HG03280 (cell line): ENCODE data around the gene SNRNP48.

ENCODE experiments used
- ATAC-seq: cut with Tn5 transposase; IDR thresholded peaks from one replicate; pipeline ENCODE4 v1.9.1; 2021; ENCODE audit warnings: mild to moderate bottlenecking, moderate library complexity; ENCODE audit not compliant: unreplicated experiment

The SNRNP48 gene

DNA sequence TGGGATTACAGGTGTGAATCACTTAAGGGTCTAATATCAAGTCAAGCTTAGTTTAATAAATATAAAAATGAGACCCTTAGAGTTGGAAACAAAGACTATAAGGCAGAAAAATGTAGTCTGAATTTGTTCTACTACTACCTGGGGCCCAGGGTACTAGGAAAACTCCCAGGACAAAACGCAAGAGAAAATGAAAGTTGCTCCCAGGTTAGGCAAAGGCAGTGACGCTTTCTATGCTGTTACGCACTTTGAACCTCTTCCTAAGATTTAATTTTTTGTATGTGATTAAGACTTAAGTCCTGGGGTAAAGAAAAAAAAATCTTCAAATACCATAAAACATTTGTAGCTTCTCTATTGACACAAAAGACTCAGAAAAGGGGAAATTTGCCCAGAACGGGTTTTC, 31.2 kb upstream of the SNRNP48 start:
- no peak for ATAC-seq

DNA sequence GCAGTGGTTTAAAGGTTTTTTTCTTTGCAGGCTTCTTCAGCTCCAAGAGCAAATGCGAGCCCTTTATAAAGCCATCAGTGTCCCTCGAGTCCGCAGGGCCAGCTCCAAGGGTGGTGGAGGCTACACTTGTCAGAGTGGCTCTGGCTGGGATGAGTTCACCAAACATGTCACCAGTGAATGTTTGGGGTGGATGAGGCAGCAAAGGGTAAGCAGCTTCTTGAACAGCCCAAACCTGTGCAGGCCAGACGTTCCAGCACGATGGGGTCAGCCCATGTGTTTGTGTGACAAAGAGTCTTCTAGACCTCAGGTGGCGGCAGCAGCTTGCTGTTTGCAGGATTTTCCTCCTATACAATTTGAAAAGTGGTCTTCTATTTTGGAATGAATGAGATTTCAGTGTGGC, 30.8 kb upstream of the SNRNP48 start:
- ATAC-seq, result no peak

DNA sequence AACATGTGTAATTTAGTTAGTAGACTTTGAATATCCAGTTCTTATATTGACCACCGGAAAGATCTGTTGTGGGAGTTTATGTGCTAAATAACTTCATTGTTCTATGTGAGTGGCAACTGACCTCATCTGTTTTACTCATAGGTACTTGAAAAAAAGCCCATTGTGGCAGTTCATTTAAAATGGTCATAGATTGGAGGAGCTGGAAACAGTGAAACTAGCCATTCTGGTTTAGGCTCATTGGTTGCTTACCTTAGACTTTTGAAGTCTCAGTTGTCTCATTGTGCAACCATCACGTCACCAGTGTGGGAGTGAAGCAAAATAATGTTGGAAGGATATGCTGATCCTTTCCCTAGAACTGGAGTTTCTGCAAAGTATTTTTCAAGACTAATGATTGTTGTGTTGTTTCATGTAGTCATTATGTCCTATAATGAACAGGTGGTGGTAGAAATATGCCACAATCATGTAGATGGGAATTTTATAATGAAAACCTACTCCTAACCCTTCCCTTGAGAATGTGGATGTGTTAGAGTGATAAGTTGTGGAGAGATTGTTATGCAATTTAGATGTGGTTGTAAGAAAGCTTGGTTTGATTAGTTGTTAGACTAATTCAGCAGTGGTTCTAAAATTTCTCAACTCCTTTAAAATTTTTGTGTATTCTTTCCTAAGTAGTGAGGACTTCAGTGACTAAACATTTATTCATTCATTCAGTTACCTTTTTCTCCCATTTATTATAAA, 30.2 kb upstream of the SNRNP48 start:
- no peak for ATAC-seq

DNA sequence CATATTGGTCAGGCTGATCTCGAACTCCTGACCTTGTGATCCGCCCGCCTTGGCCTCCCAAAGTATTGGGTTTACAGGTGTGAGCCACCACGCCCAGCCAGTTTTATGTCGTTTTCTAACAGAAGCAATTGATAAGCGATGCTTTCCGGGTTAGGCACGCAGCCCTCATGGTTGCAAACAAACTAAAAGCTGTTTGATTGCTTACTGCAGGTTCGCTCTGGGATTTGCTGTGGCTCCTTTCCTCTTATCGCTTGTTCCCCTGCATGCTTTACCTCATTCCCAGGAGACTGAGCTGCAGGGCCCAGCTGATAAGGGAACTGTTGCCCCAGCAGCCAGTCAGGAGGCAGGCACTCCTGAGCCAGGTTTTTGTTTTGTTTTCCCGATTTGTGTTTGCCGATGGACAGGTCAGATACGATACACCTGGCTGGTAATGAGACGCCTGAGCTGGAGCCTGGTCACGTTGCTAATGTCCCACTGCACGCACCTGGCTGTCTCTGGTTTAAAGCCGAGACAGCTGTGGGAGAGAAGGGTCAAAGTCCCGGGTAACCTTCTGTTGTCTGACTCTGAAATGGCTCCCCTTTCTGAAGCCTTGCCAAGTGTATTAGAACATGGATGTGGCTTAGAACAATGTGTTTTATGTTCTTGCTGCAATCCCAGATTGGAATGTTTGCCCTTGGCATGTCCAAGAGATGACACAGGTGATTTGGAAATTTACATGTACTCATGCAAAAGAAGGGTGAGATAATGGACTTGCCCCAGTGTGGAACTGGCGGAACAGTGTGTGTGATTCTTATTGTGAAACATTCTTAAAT, 28.6 kb upstream of the SNRNP48 start:
- no peak for ATAC-seq

DNA sequence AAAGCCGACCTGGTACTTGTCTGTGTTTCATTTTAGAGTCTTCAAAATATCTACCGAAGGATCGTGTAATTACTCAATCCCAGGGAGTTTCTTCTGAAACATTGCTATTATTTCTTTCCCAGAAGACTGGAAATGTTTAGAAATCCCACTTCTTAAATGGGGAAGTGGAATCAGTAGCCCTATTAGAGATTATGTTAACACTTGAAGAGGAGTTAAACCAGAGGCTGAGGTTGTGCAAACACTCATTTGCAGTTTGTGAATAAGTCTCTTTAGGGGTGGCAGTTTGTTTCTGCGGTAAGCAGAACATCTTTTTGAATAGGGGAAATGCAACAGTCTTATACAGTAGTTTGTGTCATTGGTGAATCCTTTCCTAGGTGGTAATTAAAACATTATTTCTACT, 27.2 kb upstream of the SNRNP48 start:
- no peak for ATAC-seq

DNA sequence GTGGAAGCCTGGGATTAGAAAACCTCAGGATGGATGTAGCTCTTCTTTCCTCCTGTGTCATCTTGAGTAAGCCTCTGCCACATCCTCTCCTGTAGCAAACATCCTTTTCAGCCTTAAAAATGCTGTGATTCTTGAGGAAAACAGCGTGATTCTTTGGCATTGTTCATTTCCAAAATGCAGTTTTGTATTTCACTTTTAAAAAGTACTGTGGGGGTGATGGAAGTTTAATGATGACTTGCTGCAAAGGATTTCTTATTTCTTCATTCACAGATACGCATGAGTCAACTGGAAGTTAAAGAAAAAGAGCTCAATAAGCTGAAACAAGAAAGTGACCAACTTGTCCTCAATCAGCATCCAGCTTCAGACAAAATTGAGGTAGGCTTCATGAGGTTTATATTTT, 23.9 kb upstream of the SNRNP48 start:
- no peak for ATAC-seq

DNA sequence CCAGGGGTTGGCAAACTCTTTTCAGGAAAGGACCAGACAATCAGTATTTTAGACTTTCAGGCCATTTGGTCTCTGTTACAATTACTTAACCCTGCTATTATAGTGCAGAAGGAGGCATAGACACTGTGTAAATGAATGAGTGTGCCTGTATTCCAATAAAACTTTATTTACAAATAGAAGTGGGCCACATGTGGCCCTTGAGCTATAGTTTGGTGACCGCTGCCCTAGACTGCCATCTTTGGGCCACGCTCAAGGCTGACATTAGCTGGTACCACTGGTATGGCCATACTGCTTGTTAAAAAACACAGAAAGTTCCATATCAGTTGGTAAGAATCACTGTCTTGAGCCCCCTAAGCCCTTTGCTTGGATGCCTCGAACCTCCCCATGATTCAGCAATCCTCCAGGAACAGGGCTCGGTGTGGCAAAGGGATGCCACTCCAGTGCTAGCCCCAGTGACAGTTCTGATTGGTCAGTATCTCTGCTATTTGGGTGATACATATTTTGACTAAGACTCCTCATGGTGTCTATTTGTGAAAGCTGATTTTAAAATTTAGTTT, 23.3 kb upstream of the SNRNP48 start:
- no peak for ATAC-seq

DNA sequence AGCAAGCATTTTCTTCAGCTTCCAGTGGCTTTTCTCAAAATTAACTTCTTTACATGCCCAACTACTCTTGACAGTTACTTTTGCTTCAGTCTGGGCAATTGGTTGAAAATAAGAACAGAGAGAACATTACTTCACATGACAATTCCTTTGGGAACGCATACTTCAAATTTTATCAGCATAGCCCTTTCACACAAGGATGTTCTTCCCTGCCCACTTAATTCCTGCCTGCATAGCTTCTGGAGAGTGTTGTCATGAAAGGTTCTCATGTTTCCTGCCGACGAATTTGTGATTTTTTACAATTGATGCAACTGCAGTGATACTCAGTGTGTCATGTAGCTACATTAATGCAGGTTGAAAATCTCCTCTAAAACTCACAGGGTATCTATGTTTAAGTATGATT, 22.0 kb upstream of the SNRNP48 start:
- ATAC-seq, result no peak

DNA sequence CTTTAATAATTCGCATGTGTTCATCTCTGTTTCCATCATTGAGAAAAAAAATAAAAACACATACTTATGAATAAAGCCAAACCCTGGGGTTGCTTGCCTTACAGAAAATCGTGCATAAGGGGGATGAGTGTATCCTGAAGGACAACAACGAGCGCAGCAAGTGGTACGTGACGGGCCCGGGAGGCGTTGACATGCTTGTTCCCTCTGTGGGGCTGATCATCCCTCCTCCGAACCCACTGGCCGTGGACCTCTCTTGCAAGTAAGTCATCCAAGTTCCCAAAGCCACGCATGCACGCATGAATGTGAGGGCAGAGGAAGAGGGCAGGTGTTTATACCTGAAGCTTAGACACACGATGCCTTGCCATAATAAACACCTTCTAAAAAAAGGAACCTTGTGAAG, 20.9 kb upstream of the SNRNP48 start:
- no peak for ATAC-seq

DNA sequence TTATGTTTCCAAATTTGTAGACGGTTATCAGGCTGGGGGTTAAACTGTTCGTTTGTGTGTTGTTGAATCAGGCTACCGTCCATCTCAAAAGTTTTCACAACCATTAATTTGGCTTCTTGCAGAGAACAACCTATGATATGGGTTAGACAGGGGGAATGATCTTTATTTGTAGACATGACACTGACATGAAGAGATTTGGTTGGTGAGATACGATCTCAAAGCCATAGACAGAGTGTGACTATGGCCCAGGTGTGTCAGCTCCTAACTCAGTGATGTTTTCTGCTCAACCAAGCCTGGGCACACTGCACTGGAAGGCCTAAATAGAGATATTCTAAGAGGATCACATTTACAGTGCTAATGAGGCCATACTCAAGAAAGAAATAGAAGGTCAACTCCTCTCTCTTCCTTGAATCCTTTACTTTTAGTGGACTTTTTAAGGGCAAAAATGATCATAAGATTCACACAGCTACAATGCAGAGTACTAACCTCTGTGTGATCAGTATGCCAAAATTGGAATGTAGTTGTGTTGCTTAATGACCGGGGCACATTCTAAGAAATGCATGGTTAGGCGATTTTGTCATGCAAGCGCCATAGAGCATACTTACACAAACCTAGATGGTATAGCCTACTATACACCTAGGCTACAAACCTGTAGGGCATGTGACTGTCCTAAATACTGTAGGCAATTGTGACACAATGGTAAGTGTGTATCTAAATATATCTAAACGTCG, 17.6 kb upstream of the SNRNP48 start:
- ATAC-seq, result no peak

DNA sequence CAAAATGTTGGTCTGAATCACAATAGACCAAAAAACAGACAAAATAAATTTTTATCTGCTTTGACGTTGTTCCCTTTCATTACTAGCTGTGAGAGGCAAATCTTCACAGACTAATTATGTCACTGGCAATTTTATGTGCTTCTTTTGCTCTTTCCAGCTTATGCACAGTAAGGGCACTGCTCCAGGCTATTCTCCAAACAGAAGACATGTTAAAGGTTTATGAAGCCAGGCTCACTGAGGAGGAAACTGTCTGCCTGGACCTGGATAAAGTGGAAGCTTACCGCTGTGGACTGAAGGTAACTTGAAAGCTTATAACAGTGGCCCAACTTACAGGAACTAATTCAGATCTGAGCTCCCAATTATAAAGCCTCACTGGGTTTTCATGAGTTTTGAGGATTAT, 15.5 kb upstream of the SNRNP48 start:
- no peak for ATAC-seq

DNA sequence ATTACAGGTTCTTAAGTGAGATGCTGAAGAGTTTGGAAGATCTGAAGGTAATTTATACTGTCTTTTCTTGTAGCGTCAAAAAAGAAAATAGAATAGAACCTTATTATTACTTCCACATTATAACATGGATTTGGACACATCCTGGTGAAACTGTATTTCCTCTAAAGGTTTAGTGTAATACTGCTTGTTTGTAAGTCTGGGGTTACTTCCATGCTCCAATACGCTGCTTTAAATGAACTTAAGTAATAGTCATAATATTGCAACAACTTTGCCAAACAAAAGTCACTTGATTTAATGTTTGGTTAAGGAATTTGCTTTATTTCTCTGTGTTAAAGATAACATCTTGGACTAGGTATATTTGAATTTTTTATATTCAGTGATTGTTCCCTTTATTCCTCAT, 11.5 kb upstream of the SNRNP48 start:
- no peak for ATAC-seq

DNA sequence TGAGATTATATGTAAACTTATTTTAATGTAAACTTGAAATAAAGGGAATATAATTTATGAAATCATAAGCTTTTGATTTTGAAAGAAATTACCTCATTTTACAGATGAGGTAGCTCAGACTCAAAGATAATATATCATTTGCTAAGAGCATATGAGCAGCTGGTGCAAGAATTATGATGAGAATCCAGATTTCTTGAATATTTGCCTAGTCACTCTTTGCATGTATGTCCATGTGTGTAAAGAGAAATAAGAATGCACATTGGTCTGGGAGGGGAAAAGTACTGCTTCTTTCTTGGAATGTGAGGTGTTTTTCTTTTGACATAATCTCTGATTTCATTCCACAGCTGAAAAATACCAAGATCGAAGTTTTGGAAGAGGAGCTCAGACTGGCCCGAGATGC, 11.1 kb upstream of the SNRNP48 start:
- no peak for ATAC-seq

DNA sequence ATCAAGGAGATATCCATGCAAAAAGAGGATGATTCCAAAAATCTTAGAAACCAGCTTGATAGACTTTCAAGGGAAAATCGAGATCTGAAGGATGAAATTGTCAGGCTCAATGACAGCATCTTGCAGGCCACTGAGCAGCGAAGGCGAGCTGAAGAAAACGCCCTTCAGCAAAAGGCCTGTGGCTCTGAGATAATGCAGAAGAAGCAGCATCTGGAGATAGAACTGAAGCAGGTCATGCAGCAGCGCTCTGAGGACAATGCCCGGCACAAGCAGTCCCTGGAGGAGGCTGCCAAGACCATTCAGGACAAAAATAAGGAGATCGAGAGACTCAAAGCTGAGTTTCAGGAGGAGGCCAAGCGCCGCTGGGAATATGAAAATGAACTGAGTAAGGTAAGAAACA, 10.1 kb upstream of the SNRNP48 start:
- no peak for ATAC-seq

DNA sequence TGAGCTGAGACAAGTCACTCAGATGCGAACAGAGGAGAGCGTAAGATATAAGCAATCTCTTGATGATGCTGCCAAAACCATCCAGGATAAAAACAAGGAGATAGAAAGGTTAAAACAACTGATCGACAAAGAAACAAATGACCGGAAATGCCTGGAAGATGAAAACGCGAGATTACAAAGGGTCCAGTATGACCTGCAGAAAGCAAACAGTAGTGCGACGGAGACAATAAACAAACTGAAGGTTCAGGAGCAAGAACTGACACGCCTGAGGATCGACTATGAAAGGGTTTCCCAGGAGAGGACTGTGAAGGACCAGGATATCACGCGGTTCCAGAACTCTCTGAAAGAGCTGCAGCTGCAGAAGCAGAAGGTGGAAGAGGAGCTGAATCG, 9.5 kb upstream of the SNRNP48 start:
- ATAC-seq, result no peak

DNA sequence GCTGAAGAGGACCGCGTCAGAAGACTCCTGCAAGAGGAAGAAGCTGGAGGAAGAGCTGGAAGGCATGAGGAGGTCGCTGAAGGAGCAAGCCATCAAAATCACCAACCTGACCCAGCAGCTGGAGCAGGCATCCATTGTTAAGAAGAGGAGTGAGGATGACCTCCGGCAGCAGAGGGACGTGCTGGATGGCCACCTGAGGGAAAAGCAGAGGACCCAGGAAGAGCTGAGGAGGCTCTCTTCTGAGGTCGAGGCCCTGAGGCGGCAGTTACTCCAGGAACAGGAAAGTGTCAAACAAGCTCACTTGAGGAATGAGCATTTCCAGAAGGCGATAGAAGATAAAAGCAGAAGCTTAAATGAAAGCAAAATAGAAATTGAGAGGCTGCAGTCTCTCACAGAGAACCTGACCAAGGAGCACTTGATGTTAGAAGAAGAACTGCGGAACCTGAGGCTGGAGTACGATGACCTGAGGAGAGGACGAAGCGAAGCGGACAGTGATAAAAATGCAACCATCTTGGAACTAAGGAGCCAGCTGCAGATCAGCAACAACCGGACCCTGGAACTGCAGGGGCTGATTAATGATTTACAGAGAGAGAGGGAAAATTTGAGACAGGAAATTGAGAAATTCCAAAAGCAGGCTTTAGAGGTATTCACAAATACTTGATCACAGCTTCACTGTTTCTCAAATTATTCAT, 8.9 kb upstream of the SNRNP48 start:
- no peak for ATAC-seq

DNA sequence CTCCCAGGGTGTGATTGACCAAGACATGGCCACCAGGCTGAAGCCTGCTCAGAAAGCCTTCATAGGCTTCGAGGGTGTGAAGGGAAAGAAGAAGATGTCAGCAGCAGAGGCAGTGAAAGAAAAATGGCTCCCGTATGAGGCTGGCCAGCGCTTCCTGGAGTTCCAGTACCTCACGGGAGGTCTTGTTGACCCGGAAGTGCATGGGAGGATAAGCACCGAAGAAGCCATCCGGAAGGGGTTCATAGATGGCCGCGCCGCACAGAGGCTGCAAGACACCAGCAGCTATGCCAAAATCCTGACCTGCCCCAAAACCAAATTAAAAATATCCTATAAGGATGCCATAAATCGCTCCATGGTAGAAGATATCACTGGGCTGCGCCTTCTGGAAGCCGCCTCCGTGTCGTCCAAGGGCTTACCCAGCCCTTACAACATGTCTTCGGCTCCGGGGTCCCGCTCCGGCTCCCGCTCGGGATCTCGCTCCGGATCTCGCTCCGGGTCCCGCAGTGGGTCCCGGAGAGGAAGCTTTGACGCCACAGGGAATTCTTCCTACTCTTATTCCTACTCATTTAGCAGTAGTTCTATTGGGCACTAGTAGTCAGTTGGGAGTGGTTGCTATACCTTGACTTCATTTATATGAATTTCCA, 4.6 kb upstream of the SNRNP48 start:
- no peak for ATAC-seq

DNA sequence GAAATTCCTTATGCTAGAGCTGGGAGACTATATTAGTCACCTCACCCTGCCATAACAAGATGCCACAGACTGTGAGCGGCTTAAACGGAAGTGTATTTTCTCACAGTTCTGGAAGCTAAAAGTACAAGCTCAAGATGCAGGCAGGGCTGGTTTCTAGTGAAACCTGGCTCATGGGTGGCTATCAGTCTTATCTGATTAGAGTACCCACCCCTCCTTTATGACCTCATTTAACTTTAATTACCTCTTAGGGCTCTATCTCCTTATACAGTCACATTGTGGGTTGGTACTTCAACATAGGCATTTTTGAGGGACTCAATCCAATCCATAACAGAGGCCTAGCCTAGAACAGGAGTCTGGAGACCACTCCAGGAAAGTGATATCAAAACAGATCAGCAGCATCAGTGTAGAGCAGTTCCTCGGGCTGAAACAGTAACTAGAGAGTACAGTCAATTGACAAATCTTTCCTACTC, 2.3 kb upstream of the SNRNP48 start:
- no peak for ATAC-seq

DNA sequence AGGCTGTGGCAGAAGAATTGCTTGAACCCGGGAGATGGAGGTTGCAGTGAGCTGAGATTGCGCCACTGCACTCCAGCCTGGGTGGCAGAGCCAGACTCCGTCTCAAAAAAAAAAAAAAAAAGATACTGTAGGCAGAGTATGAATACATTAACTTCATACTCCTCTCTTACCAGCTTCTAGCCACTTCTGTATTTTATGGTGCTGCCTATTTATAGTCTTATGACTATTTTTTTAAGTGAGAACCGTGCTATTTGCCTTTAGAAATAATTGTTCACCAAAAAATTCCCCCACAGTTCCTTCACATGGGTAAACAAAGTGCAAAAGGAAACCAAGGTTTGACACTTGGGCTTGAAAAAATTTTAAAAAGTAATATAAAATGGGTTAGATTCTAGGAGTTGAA, 1.5 kb upstream of the SNRNP48 start:
- ATAC-seq, result no peak

DNA sequence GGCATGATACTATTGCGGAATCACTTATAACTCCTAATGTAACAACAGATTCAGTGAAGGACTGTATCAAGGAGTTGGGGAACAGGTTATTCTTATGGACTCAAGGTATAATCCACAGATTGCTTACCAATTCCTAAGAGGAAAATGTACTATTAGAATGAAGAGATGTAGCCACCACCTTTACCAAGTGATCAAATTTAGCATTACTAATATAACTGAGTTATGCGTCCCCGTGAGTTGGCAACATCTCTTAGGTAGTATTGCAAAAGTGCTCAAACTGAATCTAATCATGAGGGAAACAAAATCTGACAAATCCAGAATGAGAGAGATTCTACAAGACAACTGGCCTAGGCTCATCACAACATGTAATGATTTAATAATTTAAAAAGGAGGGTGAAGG, 777 bp upstream of the SNRNP48 start:
- no peak for ATAC-seq
